ENCODE data around the gene CMC1.

The CMC1 gene

GRCh38 chr3:28206479-28206878 is 34.9 kb upstream of the CMC1 start:
- no peak overlapping the region for H3K4me3 ChIP-seq (ENCODE audit: low read length, poor library complexity, severe bottlenecking)
- H4K20me1 ChIP-seq (ENCODE audit: insufficient read depth, low read length, poor library complexity, severe bottlenecking): no peaks in the 10 kb centered on the region
- H3K9me3 ChIP-seq (ENCODE audit: insufficient read depth, low read depth, low read length): no peaks in the 10 kb centered on the region
- TF ChIP-seq, protein P1, sequence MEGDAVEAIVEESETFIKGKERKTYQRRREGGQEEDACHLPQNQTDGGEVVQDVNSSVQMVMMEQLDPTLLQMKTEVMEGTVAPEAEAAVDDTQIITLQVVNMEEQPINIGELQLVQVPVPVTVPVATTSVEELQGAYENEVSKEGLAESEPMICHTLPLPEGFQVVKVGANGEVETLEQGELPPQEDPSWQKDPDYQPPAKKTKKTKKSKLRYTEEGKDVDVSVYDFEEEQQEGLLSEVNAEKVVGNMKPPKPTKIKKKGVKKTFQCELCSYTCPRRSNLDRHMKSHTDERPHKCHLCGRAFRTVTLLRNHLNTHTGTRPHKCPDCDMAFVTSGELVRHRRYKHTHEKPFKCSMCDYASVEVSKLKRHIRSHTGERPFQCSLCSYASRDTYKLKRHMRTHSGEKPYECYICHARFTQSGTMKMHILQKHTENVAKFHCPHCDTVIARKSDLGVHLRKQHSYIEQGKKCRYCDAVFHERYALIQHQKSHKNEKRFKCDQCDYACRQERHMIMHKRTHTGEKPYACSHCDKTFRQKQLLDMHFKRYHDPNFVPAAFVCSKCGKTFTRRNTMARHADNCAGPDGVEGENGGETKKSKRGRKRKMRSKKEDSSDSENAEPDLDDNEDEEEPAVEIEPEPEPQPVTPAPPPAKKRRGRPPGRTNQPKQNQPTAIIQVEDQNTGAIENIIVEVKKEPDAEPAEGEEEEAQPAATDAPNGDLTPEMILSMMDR (conservative IDR thresholded peaks at IDR 0.05; ENCODE audit: low read length): no peak
- no peak for TF ChIP-seq EZH2phosphoT487 (IDR thresholded peaks at IDR 0.05; ENCODE audit: borderline replicate concordance)
- no peaks in the 10 kb centered on the region for H3K9me2 ChIP-seq (replicated peaks; ENCODE audit: low read depth, low read length)
- no peak overlapping the region for H3K9ac ChIP-seq (ENCODE audit: low read depth, low read length, poor library complexity, severe bottlenecking)
- 0 out of 2 replicates have a peak overlapping the region, but pooled peaks have one; percentile 14 for H2AFZ ChIP-seq (ENCODE audit: low read length)
- H3F3A ChIP-seq (ENCODE audit: low read depth): no peaks in the 10 kb centered on the region
- no peak overlapping the region for H3K4me2 ChIP-seq (ENCODE audit: low read depth, low read length, poor library complexity, severe bottlenecking)
- peaks cover 10% of the 10 kb centered on the region for H3K4me1 ChIP-seq (ENCODE audit: insufficient read depth, low read length, poor library complexity, severe bottlenecking)
- H3K79me2 ChIP-seq (ENCODE audit: insufficient read depth, low read length): no peaks in the 10 kb centered on the region
- H3K27me3 ChIP-seq (ENCODE audit: insufficient read depth, low read length, poor library complexity, severe bottlenecking): no peaks in the 10 kb centered on the region
- no peaks in the 10 kb centered on the region for H3K36me3 ChIP-seq (ENCODE audit: insufficient read depth, low read length)

DNA sequence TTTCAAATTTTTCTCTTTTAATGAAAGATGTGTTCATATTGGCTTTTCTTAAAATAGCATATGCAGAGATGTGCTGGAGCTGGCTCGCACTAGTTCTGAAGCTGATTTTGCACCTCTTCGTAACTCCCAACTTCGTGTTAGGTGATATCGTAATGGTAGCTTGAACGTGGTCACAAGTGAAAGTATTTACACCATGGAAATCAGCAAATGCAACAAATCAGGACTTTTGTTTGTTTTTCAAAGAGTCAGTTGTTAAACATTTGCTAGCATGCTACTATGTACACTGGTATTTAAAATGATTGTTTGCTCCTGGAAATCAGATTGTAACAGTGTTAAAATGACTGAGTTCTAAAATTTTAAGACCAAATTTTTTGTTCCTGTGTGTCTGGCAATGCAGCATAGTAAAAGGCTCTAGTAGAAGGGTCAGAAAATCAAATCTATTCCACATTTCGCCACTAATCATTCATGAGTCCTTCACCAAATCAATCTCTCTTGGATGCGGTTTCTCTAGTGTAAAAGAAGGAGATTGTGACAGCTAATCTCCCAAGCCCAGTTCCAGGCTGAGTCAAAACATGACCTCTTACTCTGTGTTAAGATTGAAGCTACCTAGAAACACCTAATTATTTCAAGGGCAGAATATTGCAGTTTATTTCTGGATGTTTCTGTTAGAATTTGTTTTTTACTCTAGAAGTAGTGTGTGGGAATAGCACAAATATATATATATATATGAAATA is 34.3 kb upstream of the CMC1 start:
- TF ChIP-seq, protein P1 (conservative IDR thresholded peaks at IDR 0.05; ENCODE audit: low read length): no peak
- TF ChIP-seq EZH2phosphoT487 (IDR thresholded peaks at IDR 0.05; ENCODE audit: borderline replicate concordance): no peak
- H3K4me1 ChIP-seq (ENCODE audit: insufficient read depth, low read length, poor library complexity, severe bottlenecking): peaks cover 15% of the 10 kb centered on the region
- H3F3A ChIP-seq (ENCODE audit: low read depth): no peaks in the 10 kb centered on the region
- H3K4me3 ChIP-seq (ENCODE audit: low read length, poor library complexity, severe bottlenecking): no peak overlapping the region
- H3K79me2 ChIP-seq (ENCODE audit: insufficient read depth, low read length): no peaks in the 10 kb centered on the region
- H3K27me3 ChIP-seq (ENCODE audit: insufficient read depth, low read length, poor library complexity, severe bottlenecking): no peaks in the 10 kb centered on the region
- H2AFZ ChIP-seq (ENCODE audit: low read length): 0 out of 2 replicates have a peak overlapping the region, but pooled peaks have one; percentile 14
- no peaks in the 10 kb centered on the region for H3K9me2 ChIP-seq (replicated peaks; ENCODE audit: low read depth, low read length)
- H3K9me3 ChIP-seq (ENCODE audit: insufficient read depth, low read depth, low read length): no peaks in the 10 kb centered on the region
- no peaks in the 10 kb centered on the region for H4K20me1 ChIP-seq (ENCODE audit: insufficient read depth, low read length, poor library complexity, severe bottlenecking)
- no peaks in the 10 kb centered on the region for H3K36me3 ChIP-seq (ENCODE audit: insufficient read depth, low read length)
- H3K4me2 ChIP-seq (ENCODE audit: low read depth, low read length, poor library complexity, severe bottlenecking): no peak overlapping the region
- no peak overlapping the region for H3K9ac ChIP-seq (ENCODE audit: low read depth, low read length, poor library complexity, severe bottlenecking)

DNA sequence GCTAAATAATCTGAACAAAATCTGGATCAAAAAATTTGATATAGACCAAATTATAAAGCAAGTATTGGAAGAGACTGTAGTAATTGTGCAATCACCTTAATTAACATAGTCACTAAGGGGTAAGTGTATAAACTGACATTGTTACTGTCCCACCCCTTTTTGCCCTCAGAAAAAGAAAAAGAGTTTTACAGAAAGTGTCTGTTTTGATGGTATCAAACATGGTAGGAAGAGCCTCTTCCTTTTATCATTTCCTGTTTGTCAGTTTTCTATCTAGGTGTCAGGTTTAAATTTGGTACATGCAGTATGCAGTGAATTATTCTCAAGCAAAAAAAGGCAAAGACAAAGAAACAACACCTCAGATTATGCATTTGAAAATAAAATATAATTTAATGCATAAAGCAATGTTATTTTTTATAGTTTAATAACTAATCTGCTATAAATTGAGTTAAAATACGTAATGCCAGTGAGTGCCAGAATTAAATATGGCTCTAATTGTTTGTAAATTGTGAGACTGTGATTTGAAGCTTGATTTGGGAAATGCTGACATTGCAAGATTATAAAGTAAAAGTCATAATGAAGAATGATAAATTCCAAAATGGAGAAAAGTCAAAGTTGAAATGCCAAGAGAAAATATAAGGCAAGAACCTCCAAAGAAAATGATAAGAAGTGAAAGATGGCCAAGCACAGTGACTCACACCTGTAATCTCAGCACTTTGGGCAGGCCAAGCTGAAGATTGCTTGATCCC is 30.3 kb upstream of the CMC1 start:
- Histone ChIP-seq H3K9me3 (ENCODE audit: insufficient read depth, low read depth, low read length) (peaks cover 8% of the 10 kb centered on the region), H3K4me3 (ENCODE audit: low read length, poor library complexity, severe bottlenecking) (no peak overlapping the region), H3K9ac (ENCODE audit: low read depth, low read length, poor library complexity, severe bottlenecking) (no peak overlapping the region), H3K79me2 (ENCODE audit: insufficient read depth, low read length) (no peaks in the 10 kb centered on the region), H3K27me3 (ENCODE audit: insufficient read depth, low read length, poor library complexity, severe bottlenecking) (no peaks in the 10 kb centered on the region), H3K4me2 (ENCODE audit: low read depth, low read length, poor library complexity, severe bottlenecking) (peak overlapping the region; percentile 47), H3K4me1 (ENCODE audit: insufficient read depth, low read length, poor library complexity, severe bottlenecking) (peaks cover 32% of the 10 kb centered on the region), H3K36me3 (ENCODE audit: insufficient read depth, low read length) (no peaks in the 10 kb centered on the region), H4K20me1 (ENCODE audit: insufficient read depth, low read length, poor library complexity, severe bottlenecking) (no peaks in the 10 kb centered on the region), H2AFZ (ENCODE audit: low read length) (no peak overlapping the region), H3K9me2 (replicated peaks; ENCODE audit: low read depth, low read length) (no peaks in the 10 kb centered on the region), H3F3A (ENCODE audit: low read depth) (peaks cover 9% of the 10 kb centered on the region; the same call in 1 of the 2 replicates)
- TF ChIP-seq EZH2phosphoT487 (IDR thresholded peaks at IDR 0.05; ENCODE audit: borderline replicate concordance): no peak
- TF ChIP-seq, protein P1 (conservative IDR thresholded peaks at IDR 0.05; ENCODE audit: low read length): no peak

All from Loucy (cell line).